GM18861 (cell line): ENCODE measurements around the gene GMPS.
"Not testable (repeated sequence)": the region's sequence is repeated elsewhere in the genome, so short reads cannot be mapped to it uniquely, and the experiment has no call there.

ENCODE experiments used
- ATAC-seq: cut with Tn5 transposase; IDR thresholded peaks from one replicate; pipeline ENCODE4 v1.9.1; 2021; ENCODE audit not compliant: unreplicated experiment

GMPS gene

DNA sequence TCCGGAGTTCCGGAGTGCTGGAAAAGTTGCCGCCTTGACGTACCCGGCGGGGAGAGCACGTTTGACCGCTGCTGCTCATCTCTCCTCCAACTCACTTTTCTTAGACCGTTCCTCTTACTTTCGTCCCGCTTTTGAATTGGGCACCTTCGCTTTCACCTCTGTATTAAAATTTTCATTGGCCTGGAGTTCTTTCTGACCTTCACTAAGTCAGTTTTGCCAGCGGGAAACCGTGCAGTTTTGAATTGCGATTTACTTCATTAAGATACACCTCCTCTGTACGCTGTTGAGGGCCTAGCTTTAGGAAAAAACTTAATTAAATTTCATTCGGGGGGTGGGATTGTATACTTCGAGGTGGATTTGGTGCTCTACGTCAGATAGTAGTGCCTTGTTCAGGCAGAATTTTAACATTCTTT is 1.3 kb downstream of the GMPS start:
- peak; percentile 6 for ATAC-seq

DNA sequence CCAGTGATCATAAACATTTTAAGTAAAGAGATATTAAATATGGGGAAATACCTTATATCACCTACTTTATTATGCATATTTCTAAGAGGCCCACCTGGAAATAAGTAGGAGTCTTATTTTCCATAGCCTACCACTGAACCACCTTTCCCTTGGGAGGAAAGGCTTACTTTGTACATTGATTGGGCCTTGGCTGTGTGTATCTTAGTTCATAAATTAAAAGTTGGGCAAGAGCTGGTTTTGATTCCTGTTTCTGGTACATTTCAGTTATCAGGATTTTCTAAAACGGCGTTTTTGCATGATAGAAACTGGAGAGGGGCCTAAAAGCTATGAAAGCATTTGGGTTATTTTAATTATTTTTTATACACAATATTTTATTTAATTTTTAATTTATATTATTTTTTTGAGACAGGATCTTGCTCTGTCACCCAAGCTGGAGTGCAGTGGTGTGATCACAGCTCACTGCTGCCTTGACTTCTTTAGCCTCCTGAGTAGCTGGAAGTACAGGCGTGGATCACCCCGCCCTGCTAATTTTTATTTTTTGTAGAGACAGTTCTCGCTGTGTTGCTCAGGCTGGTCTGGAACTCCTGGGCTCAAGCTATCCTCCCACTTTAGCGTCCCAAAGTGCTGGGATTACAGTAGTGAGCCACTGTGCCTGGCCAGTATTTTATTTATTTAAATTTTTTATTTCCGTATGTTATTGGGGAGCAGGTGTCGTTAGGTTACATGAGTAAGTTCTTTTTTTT is 2.6 kb downstream of the GMPS start:
- ATAC-seq = no peak

DNA sequence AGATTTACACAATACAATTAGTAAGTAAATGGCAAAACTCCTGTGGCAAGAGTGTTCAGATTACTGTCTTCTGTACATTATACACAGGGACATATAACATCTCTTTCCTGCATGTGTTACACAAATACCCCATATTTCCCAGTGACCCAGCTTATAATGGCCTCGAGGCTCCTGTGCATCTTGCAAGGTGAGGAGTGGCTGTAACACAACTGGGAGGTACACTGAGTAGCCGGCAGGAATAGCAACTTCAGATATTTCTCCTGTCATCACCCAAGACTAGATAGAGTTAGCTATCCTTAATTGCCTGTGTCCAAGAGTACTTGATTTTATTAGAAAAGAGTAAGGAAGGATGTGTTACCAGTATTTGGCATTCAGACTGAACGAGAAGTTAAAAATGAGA is 5.6 kb downstream of the GMPS start:
- ATAC-seq = no peak

DNA sequence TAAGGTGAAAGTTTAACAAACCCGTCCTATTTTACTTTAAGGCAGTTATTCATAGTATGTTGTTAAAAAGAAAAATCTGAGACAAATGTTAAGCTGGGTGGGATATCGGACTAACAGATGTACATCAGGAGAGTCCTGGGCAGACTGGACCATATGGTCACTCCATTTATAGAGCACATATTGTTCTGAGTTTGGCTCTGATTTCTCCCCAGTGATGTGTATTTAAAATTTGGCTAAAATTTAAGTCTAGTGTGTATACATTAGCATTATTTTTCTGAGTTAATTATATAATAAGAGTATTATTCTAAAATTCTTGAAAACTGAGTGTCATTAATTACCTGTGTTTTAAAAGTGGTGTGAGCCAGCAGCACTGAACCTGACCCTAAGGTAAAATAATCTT is 6.1 kb downstream of the GMPS start:
- ATAC-seq = no peak

DNA sequence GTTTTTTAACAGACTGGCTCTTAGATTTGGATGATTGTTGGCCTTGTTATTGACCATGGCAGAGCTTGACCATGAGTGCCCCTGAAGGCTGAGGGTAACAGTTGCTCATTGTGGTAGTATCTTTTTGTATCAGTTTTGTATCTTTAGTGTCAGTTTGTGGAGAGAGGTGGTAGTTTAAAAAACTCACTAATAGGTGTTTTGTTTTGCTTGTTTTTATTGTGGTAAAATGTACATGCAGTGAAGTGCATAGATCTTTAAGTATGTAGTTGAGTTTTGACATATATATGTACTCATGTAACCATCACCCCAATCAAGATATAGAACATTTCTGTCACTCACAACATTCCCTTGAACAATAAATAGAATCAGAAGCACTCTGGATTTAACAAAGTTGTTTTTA is 9.8 kb downstream of the GMPS start:
- ATAC-seq = peak; percentile 52

DNA sequence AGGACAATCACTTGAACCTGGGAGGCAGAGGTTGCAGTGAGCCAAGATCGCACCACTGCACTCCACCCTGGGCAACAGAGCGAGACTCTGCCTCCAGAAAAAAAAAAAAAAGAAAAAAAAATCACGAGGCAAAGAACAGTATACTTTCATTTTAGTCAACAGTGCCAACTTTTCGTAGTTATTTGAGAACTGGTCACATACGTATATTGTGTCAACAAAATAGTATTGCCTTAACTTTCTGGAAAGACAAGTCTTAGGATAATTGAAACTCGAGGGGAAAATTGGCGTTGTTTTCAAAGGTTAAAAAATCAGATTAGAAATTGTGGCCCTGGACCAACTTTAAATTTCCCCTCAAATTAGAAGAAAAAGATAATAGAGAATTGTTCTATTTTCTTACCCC is 13.8 kb downstream of the GMPS start:
- no peak for ATAC-seq

DNA sequence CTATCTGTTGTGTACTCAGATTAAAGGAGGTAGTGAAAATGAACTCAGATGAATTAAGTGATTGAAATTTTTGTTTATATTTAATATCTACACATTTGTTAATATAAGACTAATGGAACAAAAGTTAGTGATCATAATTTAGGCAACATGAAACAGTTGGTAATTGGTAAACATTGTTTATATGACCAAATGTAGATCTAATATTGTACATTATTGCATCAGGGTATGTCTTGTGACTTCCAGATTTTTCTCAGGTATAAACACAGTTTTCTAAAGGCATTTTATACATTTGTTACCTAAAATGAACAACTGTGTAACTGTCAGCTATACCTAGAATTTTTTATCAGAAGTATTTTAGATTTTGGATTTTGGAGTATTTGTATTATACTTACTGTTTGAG is 14.8 kb downstream of the GMPS start:
- no peak for ATAC-seq

DNA sequence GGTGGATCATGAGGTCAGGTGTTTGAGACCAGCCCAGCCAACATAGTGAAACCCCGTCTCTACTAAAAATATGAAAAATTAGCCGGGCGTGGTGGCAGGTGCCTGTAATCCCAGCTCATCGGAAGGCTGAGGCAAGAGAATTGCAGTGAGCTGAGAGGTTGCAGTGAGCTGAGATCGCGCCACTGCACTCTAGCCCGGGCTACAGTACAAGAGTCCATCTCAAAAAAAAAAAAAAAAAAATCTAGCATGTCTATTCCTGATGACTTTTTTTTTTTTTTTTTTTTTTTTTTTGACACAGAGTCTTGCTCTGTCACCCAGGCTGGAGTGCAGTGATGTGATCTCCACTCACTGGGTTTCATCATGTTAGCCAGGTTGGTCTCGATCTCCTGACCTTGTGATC is 15.9 kb downstream of the GMPS start:
- ATAC-seq = not testable (repeated sequence)

DNA sequence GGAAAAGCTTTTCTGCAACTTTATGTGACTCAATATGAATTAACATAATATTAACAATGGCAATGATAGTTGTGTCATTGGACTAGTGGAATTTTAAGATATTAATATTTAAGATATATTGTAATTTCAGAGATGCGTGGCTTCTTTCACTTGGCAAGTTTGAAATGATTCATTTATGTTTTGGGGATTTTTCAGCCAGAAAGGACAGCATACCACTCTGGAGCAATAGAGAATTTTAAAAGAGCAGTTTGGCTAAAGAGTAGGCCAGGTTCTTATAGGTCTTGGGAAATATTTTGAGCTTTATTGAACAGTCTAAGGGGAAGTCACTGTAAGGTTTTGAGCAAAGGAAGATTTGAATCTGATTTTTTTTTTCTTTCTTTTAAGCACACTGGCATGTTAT is 16.5 kb downstream of the GMPS start:
- no peak for ATAC-seq

DNA sequence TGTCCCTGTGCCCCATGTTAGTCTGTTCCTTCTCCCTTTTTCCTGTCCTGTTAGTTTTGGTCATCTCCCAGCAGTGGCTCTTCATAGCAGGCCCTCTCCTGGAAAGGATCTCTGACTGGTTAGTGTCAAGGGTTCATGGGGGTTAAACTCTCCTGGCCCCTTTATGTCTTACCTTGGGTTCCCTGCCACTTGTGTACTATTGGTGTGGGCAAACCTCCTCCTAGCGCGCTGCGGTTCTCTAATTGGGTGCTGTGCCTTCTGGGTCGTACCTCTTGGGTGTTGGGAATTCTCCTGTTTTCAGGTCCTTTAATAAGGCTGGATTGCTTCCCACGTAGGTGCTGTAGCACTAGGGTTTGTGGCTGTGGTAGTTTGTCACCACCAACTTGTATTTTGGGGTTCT is 18.8 kb downstream of the GMPS start:
- no peak for ATAC-seq

DNA sequence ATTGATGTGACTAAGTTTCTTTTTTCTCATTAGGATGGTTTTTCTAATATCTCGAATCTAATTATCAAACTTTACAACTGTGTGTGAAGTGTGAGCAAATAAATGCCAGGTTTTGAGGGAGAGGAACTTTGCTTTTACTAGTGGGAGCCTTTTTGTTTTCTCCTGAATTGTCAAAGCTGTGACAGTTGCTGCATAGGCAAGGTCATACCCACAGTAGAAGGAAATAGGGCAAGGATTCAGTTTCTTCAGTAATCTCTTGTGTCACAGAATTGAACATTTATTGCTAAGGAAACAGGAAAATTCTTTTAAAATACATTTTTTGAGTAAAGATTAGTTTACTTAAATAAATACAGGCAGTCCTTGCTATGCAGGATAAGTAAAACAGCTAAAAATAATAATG is 19.5 kb downstream of the GMPS start:
- ATAC-seq = no peak

DNA sequence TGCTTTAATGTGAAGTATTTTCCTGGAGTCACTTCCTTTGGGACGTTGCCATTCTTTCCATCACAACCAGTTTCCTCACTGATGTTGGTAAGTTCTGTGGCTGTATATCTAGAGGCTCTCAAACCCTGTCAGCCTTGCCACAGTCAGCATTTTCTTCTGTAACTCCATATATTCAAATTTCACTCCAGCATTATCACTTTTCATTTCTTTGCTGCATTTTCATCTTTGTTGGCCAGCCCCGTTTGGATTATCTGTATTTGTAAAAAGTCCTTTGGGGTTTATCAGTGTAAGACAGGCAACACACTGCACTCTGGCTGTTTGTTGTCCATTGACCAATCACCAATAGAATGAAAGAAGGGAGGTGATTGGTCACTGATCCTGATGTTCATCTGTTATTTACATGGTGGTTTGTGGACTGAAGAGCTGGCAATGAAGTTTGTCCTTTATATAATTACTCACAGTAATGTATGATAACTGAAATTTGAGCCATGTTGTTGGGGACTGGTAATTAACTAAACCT is 20.3 kb downstream of the GMPS start:
- ATAC-seq = peak; percentile 59

DNA sequence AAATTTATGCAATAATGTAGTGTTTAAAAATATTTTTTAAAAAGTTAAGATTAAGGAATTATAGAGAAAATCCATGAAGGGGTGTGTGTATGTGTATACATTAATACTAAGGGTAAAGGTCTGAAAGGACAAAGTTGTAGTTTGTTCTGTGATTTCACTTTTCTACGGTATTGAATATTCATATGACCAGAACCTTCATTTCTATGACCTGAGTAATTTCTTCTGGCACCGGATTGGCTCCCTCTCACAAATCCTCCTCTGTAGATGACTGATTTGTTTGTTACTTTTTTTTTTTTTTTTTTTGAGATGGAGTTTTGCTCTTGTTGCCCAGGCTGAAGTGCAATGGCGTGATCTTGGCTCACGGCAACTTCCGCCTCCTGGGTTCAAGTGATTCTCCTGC is 20.9 kb downstream of the GMPS start:
- no peak for ATAC-seq

DNA sequence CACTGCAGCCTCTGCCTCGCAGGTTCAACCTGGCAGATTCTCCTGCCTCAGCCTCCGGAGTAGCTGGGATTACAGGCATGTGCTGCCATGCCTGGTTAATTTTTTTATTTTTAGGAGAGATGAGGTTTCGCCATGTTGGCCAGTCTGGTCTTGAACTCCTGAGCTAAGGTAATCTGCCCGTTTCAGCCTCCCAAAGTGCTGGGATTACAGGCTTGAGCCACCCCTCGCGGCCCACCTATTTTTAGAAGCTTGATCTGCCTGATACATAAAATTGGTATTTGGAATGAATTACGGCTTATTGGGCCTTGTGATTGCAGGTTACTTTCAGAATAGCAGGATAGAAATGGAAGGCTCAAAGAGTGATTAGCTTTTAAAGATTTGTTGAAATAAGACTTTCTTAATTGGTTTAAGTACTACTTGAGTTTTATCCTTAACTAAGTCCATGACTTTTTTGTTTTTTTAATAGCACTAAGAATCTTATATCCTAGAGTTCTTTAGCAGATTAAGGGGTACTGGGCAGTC is 25.0 kb downstream of the GMPS start:
- ATAC-seq = no peak

DNA sequence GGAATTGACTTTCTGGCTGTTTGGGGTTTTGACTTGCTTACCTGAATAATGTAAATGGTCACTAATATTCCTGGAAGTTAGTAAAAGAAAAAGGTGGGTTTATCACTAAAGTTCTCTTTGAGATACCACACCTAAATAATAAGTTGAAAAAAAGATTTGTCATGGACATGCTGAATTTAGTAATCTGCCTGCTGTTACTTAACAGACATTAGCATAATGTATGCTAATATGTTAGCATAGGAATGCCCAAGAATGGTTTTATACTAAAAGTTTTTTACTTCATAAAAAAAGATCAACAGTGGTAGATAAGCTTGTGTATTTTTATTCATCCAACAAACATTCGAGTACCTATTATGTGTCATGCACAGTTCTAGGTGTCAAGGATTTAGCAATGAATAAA is 36.5 kb downstream of the GMPS start:
- ATAC-seq = no peak

DNA sequence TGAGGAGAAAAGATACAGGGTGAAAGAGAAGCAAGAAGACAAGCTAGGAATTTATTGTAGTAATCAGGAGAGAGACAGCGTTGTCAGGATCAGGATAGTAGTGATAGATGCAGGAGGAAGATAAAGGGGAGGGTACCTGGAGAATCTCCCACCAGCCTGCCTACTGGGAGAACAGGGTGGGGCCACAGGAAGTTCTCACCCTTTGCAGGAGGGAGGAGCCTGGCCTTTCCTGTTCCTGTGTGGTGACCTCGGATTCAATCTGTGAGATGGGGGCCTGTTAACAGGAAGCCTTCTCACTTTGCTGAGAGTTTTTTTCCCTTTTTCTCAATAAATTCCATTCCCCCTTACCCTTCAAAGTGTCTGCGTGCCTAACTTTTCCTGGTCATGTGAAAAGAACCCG is 37.6 kb downstream of the GMPS start:
- ATAC-seq = no peak

DNA sequence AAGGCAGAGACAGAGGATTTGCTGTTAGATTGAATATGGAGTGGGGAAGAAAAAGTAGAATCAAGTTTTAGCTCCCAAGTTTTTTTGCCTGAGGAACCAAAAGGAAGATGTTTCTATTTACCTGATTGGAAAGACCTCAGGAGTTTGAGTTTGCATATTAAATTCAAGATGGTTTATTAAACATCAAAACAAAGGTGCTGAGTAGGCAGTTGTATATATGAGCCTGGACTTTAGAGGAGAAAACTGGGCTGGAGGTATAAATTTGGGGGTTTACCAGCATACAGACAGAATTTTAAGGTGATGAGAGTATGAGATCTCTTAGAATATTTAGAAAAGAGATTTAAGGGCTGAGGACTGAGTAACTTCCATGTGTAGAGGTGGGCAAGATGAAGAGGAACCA is 38.2 kb downstream of the GMPS start:
- ATAC-seq = no peak

DNA sequence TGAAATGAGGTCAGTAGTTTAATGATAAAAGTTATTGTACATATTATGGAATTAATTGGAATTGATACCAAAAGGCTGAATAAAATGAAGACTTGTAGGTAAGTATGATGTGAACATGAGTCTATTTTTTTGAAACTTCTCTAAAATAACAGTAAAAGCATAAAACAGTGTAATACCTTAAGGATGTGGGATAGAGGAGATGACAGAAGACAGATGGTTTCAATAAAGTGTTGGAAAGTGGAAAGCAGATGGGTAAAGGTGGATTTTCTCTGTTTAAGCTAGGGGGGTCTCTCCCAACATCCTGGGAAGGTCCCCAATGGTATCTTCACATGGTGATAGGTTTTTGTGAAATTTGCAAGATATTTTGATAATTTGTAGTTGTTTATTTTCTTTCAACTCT is 41.6 kb downstream of the GMPS start:
- no peak for ATAC-seq

DNA sequence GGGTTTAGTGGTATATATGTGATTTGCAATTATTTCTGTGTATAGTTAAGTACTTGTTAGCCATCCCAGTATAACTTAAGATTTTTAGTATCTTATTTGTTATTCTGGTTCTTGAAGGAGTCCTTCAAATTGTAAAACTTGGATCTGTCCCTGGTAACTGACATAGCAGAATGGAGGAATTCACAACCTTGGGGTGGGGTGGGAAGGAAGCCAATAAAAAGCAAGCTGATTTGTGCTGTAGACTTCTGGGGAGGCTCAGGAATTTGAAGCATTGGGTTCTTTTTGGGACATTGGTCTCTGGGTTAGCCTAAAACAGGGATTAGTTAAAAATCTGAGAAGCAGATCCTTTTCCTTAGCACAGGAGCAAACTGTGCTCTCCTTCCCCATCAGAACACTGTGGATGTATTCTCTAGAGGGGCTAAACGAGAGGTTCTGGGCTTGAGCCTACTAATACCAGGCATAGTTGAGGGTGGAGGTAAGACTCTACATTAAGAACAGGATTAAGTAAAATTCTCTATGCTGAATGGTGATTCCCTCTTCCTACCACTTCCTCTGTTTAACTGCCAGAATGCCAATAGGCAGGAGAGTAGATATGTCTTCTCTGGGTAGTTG is 42.2 kb downstream of the GMPS start:
- no peak for ATAC-seq

DNA sequence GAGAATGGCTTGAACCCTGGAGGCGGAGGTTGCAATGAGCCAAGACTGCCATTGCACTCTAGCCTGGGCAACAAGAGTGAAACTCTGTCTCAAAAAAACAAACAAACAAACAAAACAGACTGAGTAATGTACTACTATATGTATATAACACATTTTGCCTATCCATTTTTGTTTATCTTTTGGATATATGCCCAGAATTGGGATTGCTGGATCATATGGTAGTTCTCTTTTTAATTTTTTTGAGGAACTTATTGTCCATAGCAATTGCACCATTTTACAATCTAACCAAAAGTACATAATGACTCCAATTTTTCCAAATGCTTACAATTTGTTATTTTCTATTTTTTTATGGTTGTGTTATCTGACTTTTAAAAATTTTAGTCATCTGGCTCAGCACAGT is 47.3 kb downstream of the GMPS start:
- no peak for ATAC-seq

DNA sequence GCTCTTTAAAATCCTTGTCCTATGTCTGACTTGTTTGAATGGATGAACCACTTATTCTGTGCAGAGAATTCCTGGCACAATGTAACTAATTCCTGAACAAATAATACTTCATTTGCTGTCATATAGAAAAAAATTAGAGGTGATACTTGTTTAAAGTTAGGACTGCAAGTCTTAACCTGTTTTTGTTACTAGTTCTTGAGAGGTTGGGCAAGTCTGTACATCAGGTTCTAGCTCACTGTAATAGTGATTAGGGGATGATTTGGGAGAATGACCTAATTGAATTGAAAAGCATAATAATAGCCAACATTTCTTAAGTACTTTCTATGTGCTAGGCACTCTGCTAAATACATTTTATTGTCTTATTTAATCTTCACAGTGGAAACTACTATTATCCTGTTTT is 49.3 kb downstream of the GMPS start:
- no peak for ATAC-seq

DNA sequence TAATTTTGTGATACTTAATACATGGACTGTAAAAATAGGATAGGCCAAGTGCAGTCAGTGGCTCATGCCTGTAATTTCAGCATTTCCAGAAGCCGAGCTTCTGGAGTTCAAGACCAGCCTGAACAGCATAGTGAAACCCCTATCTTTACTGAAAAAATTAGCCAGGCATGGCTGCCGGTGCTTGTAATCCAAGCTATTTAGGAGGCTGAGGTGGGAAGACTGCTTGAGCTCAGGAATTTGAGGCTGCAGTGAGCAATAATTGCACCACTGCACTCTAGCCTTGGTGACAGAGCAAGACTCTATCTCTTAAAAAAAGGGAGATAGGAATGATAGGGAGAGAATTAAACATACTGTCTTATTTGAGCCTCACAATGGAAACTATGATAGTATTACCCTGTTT is 51.0 kb downstream of the GMPS start:
- no peak for ATAC-seq

DNA sequence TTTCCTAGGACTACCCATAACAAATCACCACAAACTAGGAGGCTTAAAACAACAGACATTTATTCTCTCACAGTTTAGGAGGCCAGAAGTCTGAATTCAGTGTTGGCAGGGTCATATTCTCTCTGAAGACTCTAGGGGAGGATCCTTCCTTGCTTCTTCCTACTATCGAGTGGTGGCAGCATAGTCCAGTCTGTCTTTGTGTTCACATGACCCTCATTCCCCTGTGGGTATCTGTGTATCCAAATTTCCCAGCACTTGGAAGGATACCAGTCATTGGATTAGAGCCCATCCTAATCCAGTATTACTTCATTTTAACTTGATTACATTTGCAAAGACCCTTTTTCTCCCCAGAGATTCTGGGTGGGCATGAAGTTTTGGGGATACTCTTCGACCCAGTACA is 63.8 kb downstream of the GMPS start:
- no peak for ATAC-seq
